ENCODE data around the gene SND1.
A peak's percentile ranks its signal among the peaks of the same experiment; 100 is the strongest.

SND1 gene

GRCh38 chr7:127913686-127914085 lies 261.7 kb downstream of the SND1 start:
- no peak for DNase-seq

GRCh38 chr7:127914693-127915092 lies 262.7 kb downstream of the SND1 start:
- DNase-seq: no peak

- DNase-seq: no peak
Measured at GRCh38 chr7:127916735-127917134, 264.7 kb downstream of the SND1 start.

- DNase-seq: no peak
Measured at GRCh38 chr7:127918130-127918529, 266.1 kb downstream of the SND1 start.

- DNase-seq: peak; percentile 84
Measured at GRCh38 chr7:127920787-127921438, 268.9 kb downstream of the SND1 start.

- DNase-seq: no peak
Measured at GRCh38 chr7:127922656-127923055, 270.7 kb downstream of the SND1 start.

GRCh38 chr7:127924874-127925273 lies 272.9 kb downstream of the SND1 start:
- DNase-seq: no peak

GRCh38 chr7:127927348-127927696 lies 275.3 kb downstream of the SND1 start:
- DNase-seq: peak; percentile 47

GRCh38 chr7:127928222-127928621 lies 276.2 kb downstream of the SND1 start:
- no peak for DNase-seq

GRCh38 chr7:127928852-127929251 lies 276.9 kb downstream of the SND1 start:
- no peak for DNase-seq

GRCh38 chr7:127930341-127931328 lies 278.6 kb downstream of the SND1 start:
- DNase-seq: no peak

GRCh38 chr7:127932076-127932475 lies 280.1 kb downstream of the SND1 start:
- no peak for DNase-seq

- DNase-seq: no peak
Measured at GRCh38 chr7:127932496-127932895, 280.5 kb downstream of the SND1 start.

GRCh38 chr7:127933146-127933545 lies 281.2 kb downstream of the SND1 start:
- DNase-seq: no peak

GRCh38 chr7:127934711-127935110 lies 282.7 kb downstream of the SND1 start:
- DNase-seq: no peak

- no peak for DNase-seq
Measured at GRCh38 chr7:127935847-127936376, 283.9 kb downstream of the SND1 start.

GRCh38 chr7:127937066-127937680 lies 285.2 kb downstream of the SND1 start:
- no peak for DNase-seq

GRCh38 chr7:127938588-127938987 lies 286.6 kb downstream of the SND1 start:
- no peak for DNase-seq

GRCh38 chr7:127940381-127941160 lies 288.6 kb downstream of the SND1 start:
- no peak for DNase-seq

- DNase-seq: no peak
Measured at GRCh38 chr7:127941476-127942210, 289.6 kb downstream of the SND1 start.

- no peak for DNase-seq
Measured at GRCh38 chr7:127943541-127944521, 291.8 kb downstream of the SND1 start.
